ENCODE data around the gene POGZ.

POGZ gene

DNA sequence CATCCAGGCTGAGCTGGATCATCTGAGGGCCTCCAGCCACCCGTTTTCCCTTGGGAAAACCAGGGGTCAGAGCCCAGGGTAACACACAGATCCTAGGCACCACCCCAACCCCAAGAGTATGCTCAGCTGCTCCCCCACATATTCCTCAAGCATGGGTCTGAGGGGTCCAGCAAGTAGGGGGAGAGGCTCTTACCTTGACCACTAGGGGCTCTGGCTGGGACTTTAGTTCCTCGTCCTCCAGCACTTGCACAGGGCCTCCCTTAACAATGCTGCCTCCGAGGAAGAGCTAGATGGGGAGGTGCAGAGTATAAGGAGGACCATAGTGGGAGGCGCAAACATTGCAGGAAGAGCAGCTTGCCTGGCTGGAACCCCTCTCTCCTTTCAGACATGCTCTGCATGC, 94.3 kb downstream of the POGZ start:
- Mint-ChIP-seq H3K27ac (no peak overlapping the region), H3K27me3 (ENCODE audit: low read depth) (no peaks in the 10 kb centered on the region), H3K4me1 (ENCODE audit: low read depth) (no peaks in the 10 kb centered on the region), H3K4me3 (no peak overlapping the region), H3K36me3 (ENCODE audit: low read depth) (peaks cover 4% of the 10 kb centered on the region), H3K9me3 (peaks cover 30% of the 10 kb centered on the region)

- H3K9me3 Mint-ChIP-seq: peaks cover 30% of the 10 kb centered on the region
- no peak overlapping the region for H3K4me3 Mint-ChIP-seq
- no peak overlapping the region for H3K27ac Mint-ChIP-seq
- no peaks in the 10 kb centered on the region for H3K4me1 Mint-ChIP-seq (ENCODE audit: low read depth)
- H3K36me3 Mint-ChIP-seq (ENCODE audit: low read depth): peaks cover 4% of the 10 kb centered on the region
- no peaks in the 10 kb centered on the region for H3K27me3 Mint-ChIP-seq (ENCODE audit: low read depth)
Measured at GRCh38 chr1:151362308-151363155, 96.8 kb downstream of the POGZ start.

- H3K9me3 Mint-ChIP-seq: peaks cover 30% of the 10 kb centered on the region
- H3K4me3 Mint-ChIP-seq: no peak overlapping the region
- H3K36me3 Mint-ChIP-seq (ENCODE audit: low read depth): peaks cover 4% of the 10 kb centered on the region
- H3K4me1 Mint-ChIP-seq (ENCODE audit: low read depth): no peaks in the 10 kb centered on the region
- H3K27ac Mint-ChIP-seq: no peak overlapping the region
- H3K27me3 Mint-ChIP-seq (ENCODE audit: low read depth): no peaks in the 10 kb centered on the region
Measured at GRCh38 chr1:151361883-151362282, 97.4 kb downstream of the POGZ start.

GRCh38 chr1:151356696-151357095, 102.6 kb downstream of the POGZ start:
- Mint-ChIP-seq H3K36me3 (ENCODE audit: low read depth) (peaks cover 5% of the 10 kb centered on the region), H3K4me3 (no peak overlapping the region), H3K9me3 (peaks cover 17% of the 10 kb centered on the region), H3K27me3 (ENCODE audit: low read depth) (no peaks in the 10 kb centered on the region), H3K4me1 (ENCODE audit: low read depth) (no peaks in the 10 kb centered on the region), H3K27ac (no peak overlapping the region)

All from T-helper 1 cell treated with Interleukin-12 subunit alpha and Interleukin-12 subunit beta and Interleukin-4 antibody, amounts not matched to agents 30 μg/mL and 1 μg/mL, for 36 hours (primary cell).